Loucy (cell line): ENCODE results near the gene PXT1.
"Not testable (repeated sequence)": the region's sequence is repeated elsewhere in the genome, so short reads cannot be mapped to it uniquely, and the experiment has no call there.

Experiments used
- H2AFZ ChIP-seq: fragments of 200-600 bp; sonication (generic); 2 replicates; pipeline ENCODE4 v1.6.0; 2016; ENCODE audit warnings: antibody characterized with exemption, mild to moderate bottlenecking, low read length, moderate library complexity
- H3F3A ChIP-seq: fragments of 200-600 bp; 2 replicates; pipeline ENCODE4 v1.6.0; 2016; ENCODE audit warnings: antibody characterized with exemption, low read depth, mild to moderate bottlenecking
- H3K27me3 ChIP-seq: fragments of 200-600 bp; sonication (generic); 2 replicates; pipeline ENCODE4 v1.6.1; 2014; ENCODE audit warnings: low read length, mild to moderate bottlenecking; ENCODE audit not compliant: insufficient read depth, poor library complexity, severe bottlenecking
- H3K36me3 ChIP-seq: fragments of 200-600 bp; sonication (generic); 2 replicates; pipeline ENCODE4 v1.6.1; 2016; ENCODE audit warnings: low read length; ENCODE audit not compliant: insufficient read depth
- H3K4me1 ChIP-seq: fragments of 200-600 bp; sonication (generic); 2 replicates; pipeline ENCODE4 v1.5.1; 2014; ENCODE audit warnings: low read length, mild to moderate bottlenecking; ENCODE audit not compliant: insufficient read depth, poor library complexity, severe bottlenecking
- H3K4me2 ChIP-seq: fragments of 200-600 bp; sonication (generic); 2 replicates; pipeline ENCODE4 v1.6.0; 2014; ENCODE audit warnings: antibody characterized with exemption, low read length, low read depth, mild to moderate bottlenecking; ENCODE audit not compliant: poor library complexity, severe bottlenecking
- H3K4me3 ChIP-seq: fragments of 200-600 bp; sonication (generic); 2 replicates; pipeline ENCODE4 v1.5.1; 2014; ENCODE audit warnings: low read length, mild to moderate bottlenecking, mixed read lengths; ENCODE audit not compliant: poor library complexity, severe bottlenecking
- H3K79me2 ChIP-seq: fragments of 200-600 bp; sonication (generic); 2 replicates; pipeline ENCODE4 v1.6.1; 2014; ENCODE audit warnings: low read length; ENCODE audit not compliant: insufficient read depth
- H3K9ac ChIP-seq: fragments of 200-600 bp; sonication (generic); 2 replicates; pipeline ENCODE4 v1.6.0; 2014; ENCODE audit warnings: mild to moderate bottlenecking, low read depth, low read length, moderate library complexity; ENCODE audit not compliant: poor library complexity, severe bottlenecking
- H3K9me2 ChIP-seq: fragments of 200-600 bp; sonication (generic); replicated peaks from 2 replicates; pipeline ENCODE4 v1.6.1; 2016; ENCODE audit warnings: low read depth, low read length, mixed read lengths
- H3K9me3 ChIP-seq: fragments of 200-600 bp; sonication (generic); 2 replicates; pipeline ENCODE4 v1.6.1; 2014; ENCODE audit warnings: mild to moderate bottlenecking, antibody characterized with exemption, low read length, low read depth; ENCODE audit not compliant: insufficient read depth
- H4K20me1 ChIP-seq: fragments of 200-600 bp; sonication (generic); 2 replicates; pipeline ENCODE4 v1.6.0; 2014; ENCODE audit warnings: antibody characterized with exemption, low read length, mild to moderate bottlenecking; ENCODE audit not compliant: insufficient read depth, poor library complexity, severe bottlenecking
- EZH2phosphoT487 ChIP-seq: fragments of 200-600 bp; IDR thresholded peaks from 2 replicates; pipeline ENCODE4 v1.6.1; 2018; ENCODE audit warnings: antibody characterized with exemption, mild to moderate bottlenecking, moderate library complexity, borderline replicate concordance
- TF ChIP-seq, protein P1 (sequence below): fragments of 200-600 bp; sonication (generic); conservative IDR thresholded peaks from 2 replicates; pipeline ENCODE4 v1.5.1; 2014; ENCODE audit warnings: mild to moderate bottlenecking, antibody characterized with exemption, low read length

The PXT1 gene

DNA sequence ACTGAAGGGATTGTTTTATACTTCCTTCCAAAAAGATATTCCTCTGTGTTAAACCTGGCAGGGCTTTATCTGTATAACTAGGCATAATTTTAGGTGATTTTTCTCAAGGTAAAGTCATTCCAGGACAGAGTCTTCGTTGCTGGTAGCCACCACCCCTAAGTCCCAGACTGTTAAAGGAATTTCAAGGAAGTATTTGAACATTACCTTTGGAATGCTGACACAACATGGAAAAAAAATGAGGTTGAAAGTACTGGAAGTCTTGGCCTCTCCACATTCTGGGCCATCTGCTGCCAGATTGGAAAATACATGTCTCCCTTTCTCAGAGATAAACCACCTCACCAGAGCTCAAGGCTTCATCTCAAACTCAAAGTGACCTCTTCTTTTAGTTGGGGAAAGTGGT, 28.2 kb downstream of the PXT1 start:
- H3K27me3 ChIP-seq = no peaks in the 10 kb centered on the region
- H3K4me1 ChIP-seq = no peaks in the 10 kb centered on the region
- TF ChIP-seq, protein P1, sequence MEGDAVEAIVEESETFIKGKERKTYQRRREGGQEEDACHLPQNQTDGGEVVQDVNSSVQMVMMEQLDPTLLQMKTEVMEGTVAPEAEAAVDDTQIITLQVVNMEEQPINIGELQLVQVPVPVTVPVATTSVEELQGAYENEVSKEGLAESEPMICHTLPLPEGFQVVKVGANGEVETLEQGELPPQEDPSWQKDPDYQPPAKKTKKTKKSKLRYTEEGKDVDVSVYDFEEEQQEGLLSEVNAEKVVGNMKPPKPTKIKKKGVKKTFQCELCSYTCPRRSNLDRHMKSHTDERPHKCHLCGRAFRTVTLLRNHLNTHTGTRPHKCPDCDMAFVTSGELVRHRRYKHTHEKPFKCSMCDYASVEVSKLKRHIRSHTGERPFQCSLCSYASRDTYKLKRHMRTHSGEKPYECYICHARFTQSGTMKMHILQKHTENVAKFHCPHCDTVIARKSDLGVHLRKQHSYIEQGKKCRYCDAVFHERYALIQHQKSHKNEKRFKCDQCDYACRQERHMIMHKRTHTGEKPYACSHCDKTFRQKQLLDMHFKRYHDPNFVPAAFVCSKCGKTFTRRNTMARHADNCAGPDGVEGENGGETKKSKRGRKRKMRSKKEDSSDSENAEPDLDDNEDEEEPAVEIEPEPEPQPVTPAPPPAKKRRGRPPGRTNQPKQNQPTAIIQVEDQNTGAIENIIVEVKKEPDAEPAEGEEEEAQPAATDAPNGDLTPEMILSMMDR = no peak
- H3K79me2 ChIP-seq = no peaks in the 10 kb centered on the region
- no peak overlapping the region for H3K9ac ChIP-seq
- H3K9me3 ChIP-seq = no peaks in the 10 kb centered on the region
- H3F3A ChIP-seq = no peaks in the 10 kb centered on the region
- H3K4me3 ChIP-seq = no peak overlapping the region
- no peaks in the 10 kb centered on the region for H3K36me3 ChIP-seq
- H3K4me2 ChIP-seq = no peak overlapping the region
- no peak overlapping the region for H2AFZ ChIP-seq
- no peaks in the 10 kb centered on the region for H3K9me2 ChIP-seq
- no peaks in the 10 kb centered on the region for H4K20me1 ChIP-seq

DNA sequence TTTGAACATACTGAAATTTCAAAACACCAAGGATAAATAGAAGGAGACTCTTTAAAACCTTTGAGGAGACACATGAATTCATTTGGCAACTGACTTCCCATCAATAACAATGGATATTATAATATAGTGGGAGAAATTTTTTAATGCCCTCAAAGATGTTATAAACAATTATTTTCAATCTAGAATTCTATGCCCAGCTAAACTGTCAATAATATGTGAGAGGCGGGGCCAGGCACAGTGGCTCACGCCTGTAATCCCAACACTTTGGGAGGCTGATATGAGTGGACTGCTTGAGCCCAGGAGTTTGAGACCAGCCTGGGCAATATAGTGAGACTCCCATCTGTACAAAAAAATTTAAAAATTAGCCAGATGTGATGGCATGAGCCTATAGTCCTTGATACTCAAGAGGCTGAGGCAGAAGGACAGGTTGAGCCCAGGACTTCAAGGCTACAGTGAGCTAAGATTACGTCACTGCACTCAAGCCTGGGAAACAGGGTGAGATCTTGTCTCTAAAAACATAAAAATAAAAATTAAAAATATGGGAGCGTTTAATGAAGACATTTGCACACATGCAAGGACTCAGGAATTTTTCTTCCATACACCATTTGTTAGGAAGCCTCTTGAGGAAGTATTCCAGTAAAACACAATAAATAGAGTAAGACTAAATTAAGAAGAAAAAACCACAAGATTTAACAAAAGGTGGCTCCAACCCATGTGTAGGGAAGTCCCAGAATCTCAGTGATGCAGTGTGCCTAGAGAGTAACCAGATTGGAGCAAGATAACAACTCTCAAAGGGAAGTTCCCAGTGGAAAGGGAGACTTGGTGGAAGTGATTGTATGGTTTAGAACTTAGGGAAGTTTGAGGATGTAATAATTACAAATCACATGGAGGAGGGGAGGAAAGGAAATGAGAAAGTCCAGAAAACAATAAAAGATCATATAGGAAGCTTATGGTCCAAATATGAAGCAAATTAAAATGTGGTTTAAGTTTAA, 28.9 kb downstream of the PXT1 start:
- Histone ChIP-seq H4K20me1 (no peaks in the 10 kb centered on the region), H3K9me2 (no peaks in the 10 kb centered on the region)

DNA sequence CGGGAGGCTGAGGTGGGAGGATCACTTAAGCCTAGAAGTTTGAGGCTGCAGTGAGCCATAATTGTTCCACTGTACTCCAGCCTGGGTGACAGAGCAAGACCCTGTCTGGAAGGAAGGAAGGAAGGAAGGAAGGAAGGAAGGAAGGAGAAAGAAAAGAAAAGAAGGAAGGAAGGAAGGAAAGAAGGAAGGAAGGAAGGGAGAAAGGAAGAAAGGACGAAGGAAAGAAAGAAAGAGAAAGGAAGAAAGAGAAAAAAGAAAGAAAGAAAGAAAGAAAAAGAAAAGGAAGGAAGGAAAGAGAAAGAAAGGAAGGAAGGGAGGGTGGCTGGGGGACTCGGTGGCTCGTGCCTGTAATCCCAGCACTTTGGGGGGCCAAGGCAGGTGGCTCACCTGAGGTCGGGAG, 32.9 kb downstream of the PXT1 start:
- H3K27me3 ChIP-seq, H3K4me1 ChIP-seq, H3K9me3 ChIP-seq, H3K9ac ChIP-seq, H3K4me2 ChIP-seq, H3K79me2 ChIP-seq, H3F3A ChIP-seq, H3K9me2 ChIP-seq, H3K4me3 ChIP-seq, H3K36me3 ChIP-seq, H2AFZ ChIP-seq, H4K20me1 ChIP-seq: not testable (repeated sequence)

More for the DNA sequence above, 28.9 kb downstream of the PXT1 start:
- Histone ChIP-seq H3K27me3 (no peaks in the 10 kb centered on the region), H3K4me2 (no peak overlapping the region), H3F3A (no peaks in the 10 kb centered on the region), H2AFZ (no peak overlapping the region), H3K9me3 (no peaks in the 10 kb centered on the region), H3K79me2 (no peaks in the 10 kb centered on the region), H3K4me3 (no peak overlapping the region), H3K36me3 (no peaks in the 10 kb centered on the region), H3K4me1 (no peaks in the 10 kb centered on the region), H3K9ac (no peak overlapping the region)
- TF ChIP-seq, protein P1 = no peak
- TF ChIP-seq EZH2phosphoT487 = no peak

DNA sequence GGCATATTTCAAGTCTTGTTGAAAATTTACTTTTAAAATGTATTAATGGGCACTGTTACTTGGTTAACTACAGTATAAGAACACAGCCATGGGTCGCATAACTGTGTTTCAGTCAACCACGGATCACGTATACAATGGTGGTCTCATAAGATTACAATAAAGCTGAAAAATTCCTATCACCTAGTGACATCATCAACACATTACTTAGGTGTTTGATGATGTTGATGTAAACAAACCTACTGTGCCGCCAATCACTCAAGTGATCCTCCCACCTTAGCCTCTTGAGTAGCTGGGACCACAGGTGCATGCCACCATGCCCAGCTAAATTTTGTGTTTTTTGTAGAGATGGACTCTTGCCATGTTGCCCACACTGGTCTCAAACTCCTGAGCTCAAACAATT, 38.5 kb downstream of the PXT1 start:
- Histone ChIP-seq H3K4me2 (no peak overlapping the region), H3K4me3 (no peak overlapping the region), H3K9me3 (no peaks in the 10 kb centered on the region), H3K9ac (no peak overlapping the region), H3K9me2 (no peaks in the 10 kb centered on the region), H3F3A (no peaks in the 10 kb centered on the region), H3K27me3 (no peaks in the 10 kb centered on the region), H3K79me2 (no peaks in the 10 kb centered on the region), H2AFZ (no peak overlapping the region), H3K36me3 (no peaks in the 10 kb centered on the region), H3K4me1 (no peaks in the 10 kb centered on the region), H4K20me1 (no peaks in the 10 kb centered on the region)
- TF ChIP-seq, protein P1 = no peak
- no peak for TF ChIP-seq EZH2phosphoT487
